Activated B cell treated with CpG ODN at 0.5 μM for 24 hours (primary cell): ENCODE measurements around the gene GP1BA. TPM values are rescaled to one million over a fixed set of nuclear protein-coding genes. Genes with fewer than 3 reads are reported as not detected.

Experiments
- ATAC-seq: fragments of 200-7000 bp; cut with Tn5 transposase; one replicate; pipeline ENCODE4 v1.10.0; 2021; ENCODE audit warnings: low read depth, mild to moderate bottlenecking, moderate library complexity
- CTCF ChIA-PET: fragments of 350-600 bp; sonication (Branson Sonifier 250); formaldehyde crosslinking; loops from one replicate; lab custom pipeline; 2021; ENCODE audit warnings: antibody characterized with exemption; lab: Charles Lee
- POLR2A ChIA-PET: fragments of 350-600 bp; sonication (Branson Sonifier 250); formaldehyde crosslinking; loops from one replicate; lab custom pipeline; 2021; ENCODE audit warnings: antibody characterized with exemption; lab: Charles Lee
- DNase-seq: peaks from one replicate; pipeline ENCODE4 v3.0.0; 2022
- H3K27ac Mint-ChIP-seq: one replicate; pipeline ENCODE4 v1.8.0; 2020; ENCODE audit warnings: mixed read lengths
- H3K27me3 Mint-ChIP-seq: one replicate; pipeline ENCODE4 v1.8.0; 2021; ENCODE audit warnings: mixed read lengths
- H3K36me3 Mint-ChIP-seq: one replicate; pipeline ENCODE4 v1.8.0; 2021; ENCODE audit warnings: low read depth, mixed read lengths
- H3K4me1 Mint-ChIP-seq: one replicate; pipeline ENCODE4 v1.8.0; 2021; ENCODE audit warnings: mixed read lengths
- H3K4me3 Mint-ChIP-seq: one replicate; pipeline ENCODE4 v1.8.0; 2020; ENCODE audit warnings: mild to moderate bottlenecking, mixed read lengths
- H3K9me3 Mint-ChIP-seq: one replicate; pipeline ENCODE4 v1.8.0; 2020; ENCODE audit warnings: mixed read lengths
- CTCF ChIP-seq: fragments of 200-600 bp; IDR thresholded peaks from one replicate; pipeline ENCODE4 v1.8.0; 2022; ENCODE audit warnings: antibody characterized with exemption, mild to moderate bottlenecking
- intact Hi-C: fragments of 100-400 bp; cut with micrococcal nuclease; formaldehyde crosslinking; loops from one replicate; pipeline ENCODE4 v1.15.1; 2024
- total RNA-seq: library from RNA; stranded (reverse); gene quantifications from 2 replicates; pipeline ENCODE4 v1.2.3, GENCODE V29; 2022

GP1BA gene
- total RNA-seq, 1 donor from 2014 or later: not detected

DNA sequence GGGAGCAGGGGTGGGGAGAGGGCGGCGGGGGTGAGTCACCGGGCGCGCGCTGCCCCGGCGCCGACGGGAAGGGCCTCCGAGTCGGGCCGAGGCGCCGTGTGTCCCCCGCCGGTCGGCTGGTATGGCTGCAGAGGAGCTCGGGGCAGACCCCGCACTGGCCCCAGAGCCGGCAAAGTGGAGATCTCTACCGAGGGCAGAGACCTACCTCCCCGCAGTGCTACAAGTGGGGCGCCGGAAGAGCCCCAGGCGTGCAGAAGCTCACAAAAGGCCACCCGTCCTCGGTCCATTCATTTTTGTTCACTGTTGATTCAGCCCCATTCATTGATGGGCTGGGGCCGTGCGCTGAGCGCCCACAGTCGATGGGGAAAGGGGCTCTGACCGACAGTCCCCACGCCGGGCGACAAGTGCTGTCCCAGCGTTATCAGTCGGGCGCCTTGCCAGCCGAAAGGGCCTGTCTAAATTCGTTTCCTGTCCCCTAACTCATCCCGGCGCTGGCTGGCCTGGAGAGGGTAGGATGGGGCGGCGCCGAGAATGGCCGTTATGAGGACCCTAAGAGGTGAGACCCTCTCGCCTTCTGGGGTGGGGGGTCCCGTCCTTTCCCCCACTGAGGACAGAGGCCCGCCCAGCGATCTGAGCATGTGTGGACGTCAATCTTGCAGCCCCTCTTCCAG lies 18.1 kb downstream of the GP1BA start:
- H3K9me3 Mint-ChIP-seq: no peaks in the 10 kb centered on the region
- peaks cover 31% of the 10 kb centered on the region for H3K4me1 Mint-ChIP-seq
- H3K27me3 Mint-ChIP-seq: peaks cover 2% of the 10 kb centered on the region
- CTCF ChIA-PET: interaction anchor here (2.0 kb wide), 1 partner anchor 37 kb away, joined by 6 read pairs; the partner anchor contains the start of gene CAMTA2
- POLR2A ChIA-PET: interaction anchor here (0.6 to 12.1 kb wide), 9 partner anchors 8 to 264 kb away, joined by 3 to 391 read pairs (median 4); partner anchors contain the start of genes CAMTA2, INCA1, KIF1C and RNF167
- H3K4me3 Mint-ChIP-seq: peak overlapping the region; percentile 81
- H3K36me3 Mint-ChIP-seq: peaks cover 25% of the 10 kb centered on the region
- H3K27ac Mint-ChIP-seq: peak overlapping the region; percentile 86
- ATAC-seq: peak; percentile 8
- TF ChIP-seq CTCF: no peak
- DNase-seq: no peak
- intact Hi-C loops: no loop called here

- H3K4me3 Mint-ChIP-seq: peak within 1 kb of the TSS; percentile 81
- POLR2A ChIA-PET: interaction anchor here (0.7 to 12.1 kb wide), 7 partner anchors 9 to 127 kb away, joined by 3 to 391 read pairs (median 4); partner anchors contain the start of genes CAMTA2, INCA1, KIF1C and RNF167
Measured at GRCh38 chr17:4950746-4951204, 18.7 kb downstream of the GP1BA start, which contains the start of gene ENO3. ENO3 (plus strand) TSS chr17:4951119; CDS start chr17:4951830, 711 bp downstream.

DNA sequence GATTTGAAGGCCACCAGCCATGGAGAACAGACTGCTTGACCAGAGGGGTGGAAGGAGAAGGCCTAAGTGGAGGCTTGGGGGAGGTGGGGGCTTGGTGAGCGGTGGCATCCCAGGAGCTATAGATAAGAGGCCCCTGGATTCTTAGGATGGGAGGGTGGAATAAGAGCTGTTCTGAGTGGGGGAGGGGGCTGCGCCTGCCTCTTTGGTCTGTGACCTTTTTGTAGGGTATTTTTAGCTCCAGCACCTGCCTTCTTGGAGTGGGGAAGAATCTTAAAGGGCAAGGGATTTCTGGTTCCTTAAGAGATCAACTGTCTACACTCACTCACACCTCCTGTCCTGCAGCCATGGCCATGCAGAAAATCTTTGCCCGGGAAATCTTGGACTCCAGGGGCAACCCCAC lies 19.4 kb downstream of the GP1BA start:
- Mint-ChIP-seq H3K36me3 (peaks cover 13% of the 10 kb centered on the region), H3K4me3 (no peak overlapping the region), H3K27ac (peak overlapping the region; percentile 86), H3K27me3 (peaks cover 2% of the 10 kb centered on the region), H3K9me3 (no peaks in the 10 kb centered on the region), H3K4me1 (peaks cover 19% of the 10 kb centered on the region)
- CTCF ChIA-PET: interaction anchor here (1.0 to 2.0 kb wide), 4 partner anchors 29 to 385 kb away, joined by 3 to 6 read pairs (median 3); partner anchors contain the start of gene CAMTA2
- no peak for TF ChIP-seq CTCF
- intact Hi-C loops: no loop called here
- POLR2A ChIA-PET: interaction anchor here (0.5 to 12.1 kb wide), 4 partner anchors 9 to 19 kb away, joined by 3 to 391 read pairs (median 55); partner anchors contain the start of genes GP1BA, RNF167, SLC25A11 and SPAG7
- DNase-seq (no peak), ATAC-seq (no peak)

More at GRCh38 chr17:4950746-4951204, 18.7 kb downstream of the GP1BA start, which contains the start of gene ENO3:
- DNase-seq (no peak), ATAC-seq (no peak)
- TF ChIP-seq CTCF: no peak
- H3K27ac Mint-ChIP-seq: peak within 1 kb of the TSS; percentile 86
- peaks cover 26% of the 10 kb centered on the region for H3K4me1 Mint-ChIP-seq
- H3K9me3 Mint-ChIP-seq: no peaks in the 10 kb centered on the region
- intact Hi-C loops: no loop called here
- CTCF ChIA-PET: interaction anchor here (2.0 kb wide), 1 partner anchor 37 kb away, joined by 6 read pairs; the partner anchor contains the start of gene CAMTA2
- H3K27me3 Mint-ChIP-seq: peaks cover 2% of the 10 kb centered on the region
- H3K36me3 Mint-ChIP-seq: peaks cover 20% of the 10 kb centered on the region

DNA sequence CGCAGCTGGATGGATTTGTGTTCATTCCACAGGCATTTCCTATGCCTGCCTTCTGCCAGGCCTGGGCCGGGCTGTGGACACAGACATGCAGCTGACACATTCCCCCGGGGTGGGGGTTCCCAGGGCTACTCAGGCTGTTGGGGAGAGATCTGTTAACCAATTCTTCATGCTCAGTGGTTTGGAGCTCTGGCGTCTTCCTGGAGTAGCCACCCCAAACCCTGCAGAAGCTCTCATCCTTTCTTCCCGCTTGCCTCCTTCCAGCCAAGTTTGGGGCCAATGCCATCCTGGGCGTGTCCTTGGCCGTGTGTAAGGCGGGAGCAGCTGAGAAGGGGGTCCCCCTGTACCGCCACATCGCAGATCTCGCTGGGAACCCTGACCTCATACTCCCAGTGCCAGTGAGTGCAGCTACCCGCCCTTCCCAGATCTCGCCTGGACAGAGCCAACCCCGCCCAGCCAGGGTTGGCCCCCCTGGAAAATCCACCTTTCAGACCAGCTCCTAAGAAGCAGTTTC lies 21.4 kb downstream of the GP1BA start:
- ATAC-seq (no peak), DNase-seq (no peak)
- CTCF ChIA-PET: no interaction called here
- peaks cover 9% of the 10 kb centered on the region for H3K36me3 Mint-ChIP-seq
- H3K9me3 Mint-ChIP-seq: no peaks in the 10 kb centered on the region
- peaks cover 2% of the 10 kb centered on the region for H3K27me3 Mint-ChIP-seq
- no peak for TF ChIP-seq CTCF
- peaks cover 14% of the 10 kb centered on the region for H3K4me1 Mint-ChIP-seq
- no peak overlapping the region for H3K4me3 Mint-ChIP-seq
- intact Hi-C loops: no loop called here
- no peak overlapping the region for H3K27ac Mint-ChIP-seq
- POLR2A ChIA-PET: interaction anchor here (0.7 to 12.1 kb wide), 3 partner anchors 13 to 64 kb away, joined by 3 to 391 read pairs (median 9); partner anchors contain the start of genes RNF167, SLC25A11 and SPAG7
